KMS-11 (cell line): ENCODE data around the gene ELFN1.

Experiments
- H2AFZ ChIP-seq: fragments of 200-600 bp; sonication (generic); 2 replicates; pipeline ENCODE4 v1.6.1; 2016; ENCODE audit warnings: antibody characterized with exemption, mixed run types, low read depth
- H3K27ac ChIP-seq: fragments of 200-600 bp; sonication (generic); 2 replicates; pipeline ENCODE4 v1.6.1; 2016; ENCODE audit warnings: mild to moderate bottlenecking, mixed run types
- H3K27me3 ChIP-seq: fragments of 200-600 bp; sonication (generic); 2 replicates; pipeline ENCODE4 v1.6.1; 2017; ENCODE audit warnings: mild to moderate bottlenecking, low read depth, mixed run types, moderate library complexity; ENCODE audit not compliant: insufficient read depth
- H3K36me3 ChIP-seq: fragments of 200-600 bp; sonication (generic); 2 replicates; pipeline ENCODE4 v1.6.1; 2017; ENCODE audit warnings: mild to moderate bottlenecking, mixed run types; ENCODE audit not compliant: insufficient read depth
- H3K4me1 ChIP-seq: fragments of 200-600 bp; sonication (generic); 2 replicates; pipeline ENCODE4 v1.6.1; 2016; ENCODE audit warnings: mild to moderate bottlenecking, low read depth, mixed run types; ENCODE audit not compliant: poor library complexity, severe bottlenecking
- H3K4me2 ChIP-seq: fragments of 200-600 bp; sonication (generic); 2 replicates; pipeline ENCODE4 v1.7.0; 2016; ENCODE audit warnings: mild to moderate bottlenecking, mixed run types
- H3K4me3 ChIP-seq: fragments of 200-600 bp; sonication (generic); IDR thresholded peaks from 2 replicates; pipeline ENCODE4 v1.6.1; 2017; ENCODE audit warnings: low read depth, low read length, mixed read lengths; ENCODE audit not compliant: insufficient read depth
- H3K79me2 ChIP-seq: fragments of 200-600 bp; sonication (generic); 2 replicates; pipeline ENCODE4 v1.6.1; 2016; ENCODE audit warnings: low read depth, mixed run types; ENCODE audit not compliant: insufficient read depth
- H3K9ac ChIP-seq: fragments of 200-600 bp; sonication (generic); 2 replicates; pipeline ENCODE4 v1.6.1; 2016; ENCODE audit warnings: mild to moderate bottlenecking, mixed run types
- H4K20me1 ChIP-seq: fragments of 200-600 bp; sonication (generic); 2 replicates; pipeline ENCODE4 v1.6.1; 2016; ENCODE audit warnings: mild to moderate bottlenecking, mixed run types; ENCODE audit not compliant: insufficient read depth
- TF ChIP-seq, protein P1 (sequence below): fragments of 200-600 bp; sonication (generic); conservative IDR thresholded peaks from 2 replicates; pipeline ENCODE4 v1.6.1; 2017; ENCODE audit warnings: low read depth, mild to moderate bottlenecking, antibody characterized with exemption, low read length, moderate library complexity, mixed read lengths

ELFN1 gene

DNA sequence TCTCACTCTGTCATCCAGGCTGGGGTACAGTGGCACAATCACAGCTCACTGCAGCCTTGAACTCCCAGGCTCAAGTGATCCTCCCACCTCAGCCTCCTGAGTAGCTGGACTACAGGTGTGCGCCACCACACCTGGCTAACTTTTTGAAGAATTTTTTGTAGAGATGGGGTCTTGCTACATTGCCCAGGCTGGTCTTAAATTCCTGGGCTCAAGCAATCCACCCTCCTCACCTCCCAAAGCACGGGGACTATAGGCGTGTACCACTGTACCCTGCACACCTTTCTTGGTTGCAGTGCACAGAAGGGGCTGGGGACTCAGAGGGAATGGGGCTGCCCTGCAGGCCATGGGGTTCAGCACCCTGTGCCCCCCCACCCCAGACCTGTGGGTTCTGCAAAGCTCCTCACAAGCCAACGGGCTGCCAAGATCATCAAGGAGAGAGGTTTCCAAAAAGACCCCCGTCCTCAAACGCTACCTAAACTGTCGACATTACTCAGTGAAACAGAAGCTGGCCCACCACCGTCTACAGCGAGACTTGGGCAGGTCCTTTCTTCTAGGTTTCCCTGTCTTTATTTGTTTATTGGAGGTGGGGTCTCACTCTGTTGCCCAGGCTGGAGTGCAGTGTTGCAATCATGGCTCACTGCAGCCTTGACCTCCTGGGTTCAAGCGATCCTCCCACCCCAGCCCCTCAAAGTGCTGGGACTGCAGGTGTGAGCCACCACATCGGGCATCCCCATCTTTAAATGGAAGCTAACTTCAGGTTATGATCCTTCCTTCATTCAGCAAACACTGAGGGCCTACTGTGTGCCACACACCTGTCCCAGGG is 26.6 kb upstream of the ELFN1 start:
- Histone ChIP-seq H3K4me2 (no peak overlapping the region), H3K4me1 (no peaks in the 10 kb centered on the region)

DNA sequence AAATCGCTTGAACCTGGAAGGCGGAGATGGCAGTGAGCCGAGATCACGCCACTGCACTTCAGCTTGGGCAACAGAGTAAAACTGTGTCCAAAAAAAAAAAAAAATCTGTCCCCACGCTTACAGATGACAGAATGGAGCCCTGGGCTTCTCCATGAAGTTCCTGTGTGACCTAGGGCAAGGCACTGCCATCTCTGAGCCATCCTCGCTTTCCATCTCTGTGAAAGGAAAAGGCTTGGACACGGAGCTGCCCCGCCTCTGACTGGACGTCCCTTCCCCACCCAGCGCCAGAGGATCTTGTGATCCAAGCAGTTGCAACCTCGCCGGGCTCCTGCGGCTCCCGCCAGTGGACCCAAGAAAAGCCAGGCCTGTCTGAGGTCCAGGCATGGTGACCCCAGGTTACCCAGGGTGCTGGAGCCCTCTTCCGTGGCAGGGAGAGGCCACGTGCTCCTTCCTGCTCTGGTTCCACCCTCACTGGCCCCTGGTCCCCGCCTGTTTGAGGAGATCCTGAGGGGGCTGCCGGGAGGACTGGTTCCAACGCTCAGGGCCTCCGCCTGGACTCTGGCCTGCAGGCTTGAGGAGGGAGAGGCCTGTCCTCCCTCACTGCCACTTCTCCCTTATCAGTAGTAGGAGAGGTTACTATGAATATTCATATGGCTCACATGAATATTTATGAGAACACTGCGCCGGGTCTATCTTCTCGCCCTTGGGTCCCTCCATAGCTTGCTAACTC is 25.6 kb upstream of the ELFN1 start:
- Histone ChIP-seq H3K36me3 (no peaks in the 10 kb centered on the region), H3K27ac (no peak overlapping the region), H3K79me2 (no peaks in the 10 kb centered on the region), H2AFZ (no peak overlapping the region), H3K4me2 (no peak overlapping the region), H3K27me3 (peaks cover 90% of the 10 kb centered on the region), H4K20me1 (no peaks in the 10 kb centered on the region), H3K4me1 (no peaks in the 10 kb centered on the region), H3K9ac (no peak overlapping the region), H3K4me3 (no peak overlapping the region)
- TF ChIP-seq, protein P1, sequence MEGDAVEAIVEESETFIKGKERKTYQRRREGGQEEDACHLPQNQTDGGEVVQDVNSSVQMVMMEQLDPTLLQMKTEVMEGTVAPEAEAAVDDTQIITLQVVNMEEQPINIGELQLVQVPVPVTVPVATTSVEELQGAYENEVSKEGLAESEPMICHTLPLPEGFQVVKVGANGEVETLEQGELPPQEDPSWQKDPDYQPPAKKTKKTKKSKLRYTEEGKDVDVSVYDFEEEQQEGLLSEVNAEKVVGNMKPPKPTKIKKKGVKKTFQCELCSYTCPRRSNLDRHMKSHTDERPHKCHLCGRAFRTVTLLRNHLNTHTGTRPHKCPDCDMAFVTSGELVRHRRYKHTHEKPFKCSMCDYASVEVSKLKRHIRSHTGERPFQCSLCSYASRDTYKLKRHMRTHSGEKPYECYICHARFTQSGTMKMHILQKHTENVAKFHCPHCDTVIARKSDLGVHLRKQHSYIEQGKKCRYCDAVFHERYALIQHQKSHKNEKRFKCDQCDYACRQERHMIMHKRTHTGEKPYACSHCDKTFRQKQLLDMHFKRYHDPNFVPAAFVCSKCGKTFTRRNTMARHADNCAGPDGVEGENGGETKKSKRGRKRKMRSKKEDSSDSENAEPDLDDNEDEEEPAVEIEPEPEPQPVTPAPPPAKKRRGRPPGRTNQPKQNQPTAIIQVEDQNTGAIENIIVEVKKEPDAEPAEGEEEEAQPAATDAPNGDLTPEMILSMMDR, result no peak

More for the DNA sequence above, 26.6 kb upstream of the ELFN1 start:
- Histone ChIP-seq H3K4me3 (no peak overlapping the region), H4K20me1 (no peaks in the 10 kb centered on the region), H3K79me2 (no peaks in the 10 kb centered on the region), H3K36me3 (no peaks in the 10 kb centered on the region), H3K9ac (no peak overlapping the region), H3K27ac (no peak overlapping the region), H2AFZ (no peak overlapping the region), H3K27me3 (peaks cover 90% of the 10 kb centered on the region)
- TF ChIP-seq, protein P1, result no peak

DNA sequence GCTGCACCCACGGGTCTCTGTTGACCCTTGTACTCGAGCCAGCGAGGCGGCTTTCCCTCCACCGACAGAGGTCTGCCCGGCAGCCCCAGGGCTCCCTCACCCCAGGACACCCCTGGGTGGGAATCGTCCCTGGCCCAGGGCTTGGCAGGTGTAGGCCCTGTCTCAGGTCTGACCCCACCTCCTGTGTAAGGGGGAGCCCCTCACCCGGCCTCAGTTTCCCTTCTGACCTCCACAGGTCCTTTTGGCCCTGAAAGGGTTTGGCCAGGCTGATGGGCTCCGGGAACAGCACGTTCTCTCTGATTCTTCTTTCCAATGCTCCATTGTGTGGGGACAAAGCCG is 25.0 kb upstream of the ELFN1 start:
- H3K79me2 ChIP-seq, result no peaks in the 10 kb centered on the region
- H3K4me1 ChIP-seq, result no peaks in the 10 kb centered on the region
- H3K36me3 ChIP-seq, result no peaks in the 10 kb centered on the region
- no peak overlapping the region for H3K4me3 ChIP-seq
- no peak overlapping the region for H3K4me2 ChIP-seq
- no peak overlapping the region for H3K9ac ChIP-seq
- peaks cover 90% of the 10 kb centered on the region for H3K27me3 ChIP-seq
- no peaks in the 10 kb centered on the region for H4K20me1 ChIP-seq
- H3K27ac ChIP-seq, result no peak overlapping the region
- TF ChIP-seq, protein P1, result no peak
- H2AFZ ChIP-seq, result no peak overlapping the region

- H3K4me1 ChIP-seq, result no peaks in the 10 kb centered on the region
- no peak overlapping the region for H3K4me2 ChIP-seq
- no peak overlapping the region for H3K4me3 ChIP-seq
- H3K79me2 ChIP-seq, result no peaks in the 10 kb centered on the region
- no peak overlapping the region for H3K27ac ChIP-seq
- H3K36me3 ChIP-seq, result no peaks in the 10 kb centered on the region
- H2AFZ ChIP-seq, result no peak overlapping the region
- no peak overlapping the region for H3K9ac ChIP-seq
- H3K27me3 ChIP-seq, result peaks cover 90% of the 10 kb centered on the region
- H4K20me1 ChIP-seq, result no peaks in the 10 kb centered on the region
- TF ChIP-seq, protein P1, result no peak
These were observed 24.6 kb upstream of the ELFN1 start for GRCh38 chr7:1645476-1645875.
